Keratinocyte (primary cell): Measurements from ENCODE around the gene PHF14. TPM values are rescaled to one million over a fixed set of nuclear protein-coding genes. Genes with fewer than 3 reads are reported as not detected.

Source experiments
- DNase-seq: peaks from one replicate; pipeline ENCODE4 v3.0.0-alpha.2; 2011; ENCODE audit warnings: low read depth, missing footprints, low spot score
- FAIRE-seq: peaks from 2 replicates; lab custom pipeline; 2011; peaks lifted over from hg19 to GRCh38; lab: Jason Lieb, UNC
- H2AFZ ChIP-seq: 2 replicates; pipeline ENCODE4 v1.6.0; 2012; ENCODE audit warnings: low read length, control low read depth, inconsistent platforms; ENCODE audit not compliant: control insufficient read depth
- H3K27ac ChIP-seq: 2 replicates; pipeline ENCODE4 v1.5.1; 2011; ENCODE audit warnings: low read length; ENCODE audit not compliant: control insufficient read depth, insufficient read depth
- H3K27me3 ChIP-seq: 3 replicates; pipeline ENCODE4 v1.6.0; 2011; ENCODE audit warnings: low read length; ENCODE audit not compliant: control insufficient read depth, insufficient read depth; ENCODE audit errors: extremely low read depth
- H3K36me3 ChIP-seq, 2 experiments: 2 replicates in 1 of 2; 3 replicates in 1 of 2; pipeline ENCODE4 v1.5.1; 2011; ENCODE audit warnings: low read length in 2 of 2, mild to moderate bottlenecking in 1 of 2; ENCODE audit not compliant: control insufficient read depth in 2 of 2, insufficient read depth in 2 of 2; ENCODE audit errors: extremely low read depth in 1 of 2
- H3K4me1 ChIP-seq: 3 replicates; pipeline ENCODE4 v1.5.1; 2011; ENCODE audit warnings: low read length; ENCODE audit not compliant: control insufficient read depth, insufficient read depth; ENCODE audit errors: extremely low read depth
- H3K4me2 ChIP-seq: 3 replicates; pipeline ENCODE4 v1.6.0; 2011; ENCODE audit warnings: low read depth, low read length; ENCODE audit not compliant: control insufficient read depth, insufficient read depth; ENCODE audit errors: extremely low read depth
- H3K4me3 ChIP-seq, 3 experiments: fragments of 200-600 bp in 1 of 3; sonication (generic) in 1 of 3; 2 replicates in 2 of 3; 3 replicates in 1 of 3; pipeline ENCODE4 v1.5.1; 2011 to 2016; ENCODE audit warnings: low read length in 3 of 3, mild to moderate bottlenecking in 3 of 3, control low read depth in 2 of 3, inconsistent platforms in 1 of 3, low read depth in 1 of 3, mixed read lengths in 1 of 3, mixed run types in 1 of 3, moderate library complexity in 1 of 3; ENCODE audit not compliant: control insufficient read depth in 2 of 3, insufficient read depth in 2 of 3; ENCODE audit errors: extremely low read depth in 1 of 3
- H3K79me2 ChIP-seq: 2 replicates; pipeline ENCODE4 v1.6.0; 2012; ENCODE audit warnings: low read length; ENCODE audit not compliant: control insufficient read depth, insufficient read depth
- H3K9ac ChIP-seq: 3 replicates; pipeline ENCODE4 v1.6.0; 2011; ENCODE audit warnings: low read length; ENCODE audit not compliant: control insufficient read depth, insufficient read depth; ENCODE audit errors: extremely low read depth
- H3K9me1 ChIP-seq: 3 replicates; pipeline ENCODE4 v1.6.0; 2011; ENCODE audit warnings: low read length; ENCODE audit not compliant: control insufficient read depth, insufficient read depth; ENCODE audit errors: extremely low read depth
- H3K9me3 ChIP-seq: 2 replicates; pipeline ENCODE4 v1.5.1; 2012; ENCODE audit warnings: low read depth, low read length; ENCODE audit not compliant: control insufficient read depth
- H4K20me1 ChIP-seq: 3 replicates; pipeline ENCODE4 v1.6.0; 2011; ENCODE audit warnings: low read length; ENCODE audit not compliant: control insufficient read depth, insufficient read depth; ENCODE audit errors: extremely low read depth
- CTCF ChIP-seq, 3 experiments: IDR thresholded peaks in 1 of 3; conservative IDR thresholded peaks in 1 of 3; optimal IDR thresholded peaks in 1 of 3; 2 replicates in 2 of 3; 3 replicates in 1 of 3; pipeline versions ENCODE3 to v1.5.1; 2011; ENCODE audit warnings: low read length in 3 of 3, mild to moderate bottlenecking in 3 of 3, moderate library complexity in 2 of 3, control low read depth in 1 of 3, inconsistent platforms in 1 of 3; ENCODE audit not compliant: insufficient read depth in 2 of 3; ENCODE audit errors: extremely low read depth in 1 of 3
- EZH2 ChIP-seq: IDR thresholded peaks from one replicate; pipeline ENCODE4 v1.6.1; 2012; ENCODE audit warnings: inconsistent platforms, mild to moderate bottlenecking, low read length, moderate library complexity
- dilution Hi-C: fragments of 300-500 bp; cut with MboI; formaldehyde crosslinking; loops from one replicate; pipeline ENCODE4 v1.7.0; 2020; ENCODE audit warnings: low sequenced_read_pairs; ENCODE audit not compliant: extremely low pct_ligation_motif_present
- polyA plus RNA-seq, 5 experiments: library from polyadenylated mRNA; depleted of rRNA in 3 of 5; stranded (reverse) in 3 of 5; stranded (forward) in 1 of 5; unstranded in 1 of 5; fragments of >200 nt; gene quantifications; 1 replicate in 1 of 5; 2 replicates in 3 of 5; 3 replicates in 1 of 5; pipeline versions ENCODE4 v1.2.1 to v1.2.3, GENCODE V29; 2011 to 2012; ENCODE audit warnings: missing spikeins in 2 of 5, low read depth in 1 of 5, low replicate concordance in 1 of 5

Gene PHF14
- polyA plus RNA-seq, 1 donor (not counting 4 experiments of a cell fraction or from before 2014, with no cell fraction given) = 16.9 TPM

GRCh38 chr7:11208883-11209465 lies 235.3 kb downstream of the PHF14 start:
- dilution Hi-C loops = no loop called here
- no peaks in the 10 kb centered on the region for H3K36me3 ChIP-seq
- H3K9me1 ChIP-seq = no peaks in the 10 kb centered on the region
- FAIRE-seq = no peak
- H3K4me1 ChIP-seq = no peaks in the 10 kb centered on the region
- no peak overlapping the region for H3K4me3 ChIP-seq
- no peak for DNase-seq
- H4K20me1 ChIP-seq = no peaks in the 10 kb centered on the region
- H3K9me3 ChIP-seq = no peaks in the 10 kb centered on the region
- H3K27me3 ChIP-seq = no peaks in the 10 kb centered on the region
- H3K4me2 ChIP-seq = no peak overlapping the region
- H2AFZ ChIP-seq = no peak overlapping the region
- no peak for TF ChIP-seq EZH2
- TF ChIP-seq CTCF (optimal IDR thresholded peaks at IDR 0.05 in 1 of 3, IDR thresholded peaks at IDR 0.05 in 1 of 3, conservative IDR thresholded peaks at IDR 0.05 in 1 of 3; ENCODE audit: extremely low read depth in 1 of 3, insufficient read depth in 2 of 3, low read length in 3 of 3) = no peak
- no peak overlapping the region for H3K9ac ChIP-seq
- H3K79me2 ChIP-seq = no peaks in the 10 kb centered on the region
- H3K27ac ChIP-seq = no peak overlapping the region

- no peaks in the 10 kb centered on the region for H3K4me1 ChIP-seq
- H3K27me3 ChIP-seq = no peaks in the 10 kb centered on the region
- H3K79me2 ChIP-seq = no peaks in the 10 kb centered on the region
- no peak overlapping the region for H3K4me3 ChIP-seq
- no peak overlapping the region for H3K27ac ChIP-seq
- dilution Hi-C loops = no loop called here
- H3K9me1 ChIP-seq = no peaks in the 10 kb centered on the region
- no peak overlapping the region for H3K4me2 ChIP-seq
- no peak overlapping the region for H3K9ac ChIP-seq
- no peaks in the 10 kb centered on the region for H3K9me3 ChIP-seq
- no peaks in the 10 kb centered on the region for H3K36me3 ChIP-seq
- FAIRE-seq = no peak
- no peak overlapping the region for H2AFZ ChIP-seq
- TF ChIP-seq CTCF (optimal IDR thresholded peaks at IDR 0.05 in 1 of 3, IDR thresholded peaks at IDR 0.05 in 1 of 3, conservative IDR thresholded peaks at IDR 0.05 in 1 of 3; ENCODE audit: extremely low read depth in 1 of 3, insufficient read depth in 2 of 3, low read length in 3 of 3) (no peak), EZH2 (no peak)
- H4K20me1 ChIP-seq = no peaks in the 10 kb centered on the region
- DNase-seq = no peak
These were observed 236.7 kb downstream of the PHF14 start for GRCh38 chr7:11210374-11210773.
